Measurements from ENCODE around the gene CROCC2.

Gene CROCC2

DNA sequence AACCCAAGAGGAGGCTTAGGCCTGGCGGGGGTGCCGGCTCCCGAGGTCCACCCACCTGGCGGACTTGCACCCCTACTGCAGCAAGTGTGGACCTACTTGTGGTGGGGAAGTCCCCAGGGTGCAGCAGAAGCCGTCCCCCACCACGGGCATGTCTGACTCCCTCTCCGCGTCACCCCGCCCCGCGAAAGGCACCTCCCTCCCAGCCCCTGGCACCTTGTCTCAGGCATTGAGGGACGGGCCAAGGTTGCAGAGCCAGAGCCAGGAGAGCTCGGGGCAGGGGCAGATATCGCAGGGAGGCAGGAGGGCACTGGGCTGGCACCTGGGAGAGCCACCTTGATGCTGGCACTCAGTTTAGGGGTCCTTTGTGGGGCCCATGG is 19.0 kb downstream of the CROCC2 start:
- DNase-seq = no peak

DNA sequence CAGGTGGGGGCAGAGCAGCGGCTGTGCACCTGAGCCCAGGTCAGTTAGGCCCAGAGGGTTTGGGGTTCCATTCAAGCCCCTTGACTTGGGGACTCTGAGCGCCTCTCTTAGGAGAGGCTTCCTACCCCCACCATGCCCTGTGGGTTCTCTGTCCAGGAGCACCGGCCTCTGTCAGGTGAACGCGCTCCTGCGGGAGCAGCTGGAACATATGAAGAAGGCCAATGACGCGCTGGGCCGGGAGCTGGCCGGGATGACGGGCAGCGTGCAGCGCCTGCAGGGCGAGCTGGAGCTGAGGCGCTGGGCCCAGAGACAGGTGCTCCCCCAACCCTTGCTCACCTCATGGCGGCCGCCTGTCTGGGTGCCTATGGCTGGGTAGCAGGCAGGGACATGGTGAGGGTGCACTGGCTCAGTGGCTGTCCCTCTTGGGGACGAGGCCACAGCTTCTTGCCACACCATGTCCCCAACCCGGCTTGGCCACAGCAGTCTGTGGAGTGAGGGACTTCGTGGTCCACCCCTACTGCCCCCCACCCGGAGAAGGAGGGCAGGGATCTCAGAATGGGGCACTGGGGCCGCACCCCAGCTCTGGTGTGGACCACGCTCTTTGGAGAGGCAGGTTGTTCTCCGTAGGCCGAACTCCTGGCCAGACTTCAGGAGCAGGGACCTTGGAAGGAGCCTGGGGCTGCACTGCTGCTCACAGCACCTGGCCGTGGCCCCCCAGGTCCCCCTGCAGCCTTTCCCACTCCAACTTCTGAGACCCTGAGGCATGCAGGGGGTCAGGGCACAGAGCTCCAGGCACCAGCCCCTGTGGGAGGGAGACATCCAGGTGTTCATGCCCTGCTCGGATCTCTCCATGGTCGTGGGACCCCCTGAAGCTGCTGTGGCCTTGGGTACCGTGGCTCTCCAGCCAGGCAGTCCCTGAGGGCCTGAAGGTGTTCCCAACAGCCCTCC is 19.7 kb downstream of the CROCC2 start:
- DNase-seq = no peak

DNA sequence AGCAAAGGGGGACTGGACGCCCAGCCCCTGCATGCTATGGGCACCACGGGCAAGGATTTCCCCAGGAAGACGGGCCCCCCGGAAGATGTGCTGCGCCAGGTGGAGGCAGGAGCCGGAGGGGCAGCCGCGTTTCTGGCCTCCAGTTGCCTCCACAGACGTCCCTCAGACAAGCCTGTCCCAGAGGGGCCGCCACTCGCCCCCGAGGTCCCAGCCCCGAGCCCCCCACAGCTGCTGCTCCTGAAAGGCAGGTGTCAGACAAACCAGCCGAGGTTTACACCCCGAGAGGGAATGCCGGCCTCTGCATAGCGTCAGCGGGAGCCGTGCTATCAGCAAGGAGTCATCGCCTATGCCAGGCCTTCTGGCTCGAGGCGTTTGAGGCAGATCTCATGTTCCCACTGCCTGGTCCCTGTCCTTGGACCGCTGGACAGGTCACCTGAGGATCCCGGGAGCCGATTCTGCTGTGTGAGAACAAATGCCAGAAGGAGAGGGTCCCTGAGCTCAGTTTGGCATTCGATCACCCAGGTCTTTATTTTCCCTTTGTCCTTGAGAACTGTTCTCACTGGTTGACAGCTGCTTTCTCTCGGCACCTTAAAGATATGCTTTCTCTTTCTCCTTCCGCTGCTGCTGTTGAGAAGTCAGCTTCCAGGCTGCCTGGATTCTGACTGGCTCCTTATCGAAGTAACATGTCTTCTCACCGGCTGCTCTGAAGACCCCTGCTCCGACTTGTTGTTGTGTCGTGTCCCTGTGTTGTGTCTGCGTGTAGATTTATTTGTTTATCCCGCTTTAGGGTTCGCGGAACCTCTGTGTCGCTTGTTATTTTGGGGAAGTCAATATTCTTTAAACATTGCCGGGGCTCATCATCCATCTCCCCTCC is 20.6 kb downstream of the CROCC2 start:
- DNase-seq = no peak

DNA sequence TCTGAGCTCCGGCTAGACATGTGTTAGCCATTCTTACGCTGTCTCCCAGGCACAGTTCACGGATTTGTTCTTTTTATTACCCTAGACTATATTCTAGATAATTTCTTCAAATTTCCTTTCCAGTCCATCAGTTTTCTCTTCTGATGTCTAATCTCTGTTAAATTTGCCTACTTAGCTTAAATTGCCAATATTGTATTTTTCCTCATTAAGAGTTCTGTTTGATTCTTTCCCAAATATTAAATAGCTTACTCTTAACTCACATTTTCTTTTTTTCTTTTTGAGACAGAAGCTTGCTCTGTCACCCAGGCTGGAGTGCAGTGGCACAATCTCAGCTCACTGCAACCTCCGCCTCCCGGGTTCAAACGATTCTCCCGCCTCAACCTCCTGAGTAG is 21.2 kb downstream of the CROCC2 start:
- DNase-seq = no peak

DNA sequence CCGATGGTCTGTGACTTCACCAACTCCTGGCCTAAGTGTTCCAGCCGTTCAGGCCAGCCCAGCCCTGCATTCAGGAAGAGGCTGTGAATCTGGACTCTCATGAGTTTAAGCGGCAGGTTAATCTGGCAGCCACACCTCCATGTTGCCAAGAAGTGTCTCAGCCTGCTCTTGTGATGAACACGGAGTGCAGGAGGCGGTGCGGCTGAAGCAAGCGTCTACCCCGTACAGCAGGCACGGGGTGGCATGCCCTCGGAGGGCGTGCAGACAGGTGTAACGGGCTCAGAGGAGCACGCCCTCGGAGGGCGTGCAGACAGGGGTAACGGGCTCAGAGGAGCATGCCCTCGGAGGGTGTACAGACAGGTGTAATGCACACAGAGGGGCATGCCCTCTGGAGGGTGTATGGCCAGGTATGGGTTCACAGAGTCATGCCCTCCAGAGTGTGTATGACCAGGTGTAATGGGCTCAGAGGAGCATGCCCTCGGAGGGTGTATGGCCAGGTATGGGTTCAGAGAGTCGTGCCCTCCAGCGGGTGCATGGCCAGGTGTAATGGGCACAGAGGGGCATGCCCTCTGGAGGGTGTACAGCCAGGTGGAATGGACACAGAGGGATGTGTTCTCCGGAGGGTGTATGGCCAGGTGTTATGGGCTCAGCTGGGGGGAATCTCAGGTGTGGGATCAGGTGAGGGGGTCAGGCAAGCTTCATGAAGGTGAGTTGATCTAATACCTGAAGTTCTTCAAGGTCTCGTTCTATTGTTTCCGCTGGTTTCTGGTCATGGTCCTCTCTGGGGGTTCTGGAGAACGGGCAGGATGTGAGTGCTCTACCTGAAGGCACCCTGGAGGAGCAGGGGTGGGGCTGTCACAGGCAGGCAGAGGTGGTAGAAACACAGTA is 22.6 kb downstream of the CROCC2 start:
- DNase-seq = no peak

DNA sequence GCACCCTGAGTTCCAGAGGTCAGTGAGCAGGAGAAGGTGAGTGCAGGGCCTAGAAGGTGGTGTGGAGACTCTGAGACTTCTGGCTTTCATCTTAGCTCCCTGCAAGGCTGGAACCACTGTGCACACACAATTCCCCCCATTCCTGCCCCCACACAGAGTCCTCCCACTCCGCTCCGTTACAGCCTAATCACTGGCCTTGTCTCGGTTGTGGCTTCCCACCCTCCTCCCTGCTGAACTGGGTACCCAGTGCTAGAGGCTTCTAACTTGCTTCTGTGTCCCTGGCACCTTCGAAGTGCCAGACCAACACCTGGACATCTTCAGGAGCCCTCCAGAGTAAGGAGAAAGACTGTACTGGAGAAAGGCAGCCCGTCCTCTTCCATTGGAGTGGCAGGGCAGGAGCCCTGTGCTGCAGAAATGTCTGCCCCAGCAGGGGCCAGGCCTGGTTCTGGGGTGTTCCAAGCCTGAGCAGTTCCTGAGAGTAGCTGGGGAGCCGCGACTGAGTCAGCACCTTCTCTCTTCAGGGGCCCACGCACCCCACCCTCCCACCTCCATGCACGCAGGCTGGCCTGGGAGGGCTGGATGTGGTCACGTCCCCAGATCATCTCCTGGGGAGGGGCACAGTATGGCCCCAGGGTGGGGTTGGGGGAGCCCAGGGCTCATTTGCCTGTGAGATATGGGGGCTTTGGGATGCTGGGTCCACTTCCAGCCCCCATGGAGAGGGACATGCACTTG is 23.4 kb downstream of the CROCC2 start:
- no peak for DNase-seq

DNA sequence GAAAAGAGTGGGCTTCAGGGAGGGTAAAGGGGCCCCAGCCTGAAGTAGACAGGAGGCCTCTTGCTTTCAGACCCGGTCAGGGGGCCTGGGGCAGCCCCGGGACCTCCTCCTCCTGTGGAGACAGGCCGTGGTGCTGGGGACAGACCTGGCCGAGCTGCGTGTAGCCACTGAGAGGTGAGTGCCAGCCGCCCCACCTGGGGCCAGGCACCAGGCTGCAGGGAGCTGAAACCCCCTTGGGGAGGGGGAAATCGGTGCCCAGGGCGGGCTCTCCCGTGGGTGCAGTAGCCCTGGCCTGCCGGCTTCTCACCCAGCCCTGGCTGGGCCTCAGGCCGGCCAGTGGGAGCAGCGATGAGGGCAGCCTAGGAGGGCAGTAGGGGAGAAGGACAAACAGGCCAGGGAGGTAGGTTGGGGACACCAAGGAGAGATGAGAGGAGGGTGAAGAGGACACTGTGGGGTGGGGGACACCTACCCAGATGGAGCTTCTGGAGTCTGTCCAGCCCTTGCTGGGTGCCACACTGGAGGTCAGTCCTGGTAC is 24.0 kb downstream of the CROCC2 start:
- DNase-seq = no peak

DNA sequence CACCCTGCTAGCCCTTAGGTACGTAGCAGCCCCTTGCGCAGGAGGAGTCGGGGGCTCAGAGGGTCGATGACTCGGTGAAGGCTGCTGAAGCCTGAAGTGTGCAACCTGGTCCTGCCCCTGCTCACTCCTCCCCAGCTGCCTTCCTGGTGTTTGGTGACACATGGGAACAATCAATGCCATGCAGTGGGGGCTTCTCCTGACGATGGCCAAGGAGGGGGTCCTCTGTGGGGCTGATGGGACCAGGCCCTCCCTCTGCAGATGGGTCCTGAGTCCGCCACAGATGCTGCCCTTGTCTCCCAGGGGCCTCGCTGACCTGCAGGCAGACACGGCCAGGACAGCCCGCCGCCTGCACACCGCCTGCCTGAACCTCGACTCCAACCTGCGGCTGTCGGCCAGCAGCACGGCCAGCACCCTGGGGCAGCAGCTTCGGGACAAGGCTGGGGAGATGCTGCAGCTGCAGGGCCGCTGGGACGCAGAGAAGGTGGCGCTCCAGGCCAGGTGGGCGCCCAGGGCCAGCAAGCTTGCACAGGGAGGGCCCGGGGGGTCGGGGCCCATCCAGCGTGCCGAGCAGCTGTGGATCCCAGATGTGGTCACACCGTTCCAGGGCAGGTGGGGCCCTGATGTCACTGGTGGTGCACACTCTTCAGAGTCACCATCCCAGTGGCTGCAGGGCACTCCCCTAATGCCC is 24.6 kb downstream of the CROCC2 start:
- DNase-seq = no peak

DNA sequence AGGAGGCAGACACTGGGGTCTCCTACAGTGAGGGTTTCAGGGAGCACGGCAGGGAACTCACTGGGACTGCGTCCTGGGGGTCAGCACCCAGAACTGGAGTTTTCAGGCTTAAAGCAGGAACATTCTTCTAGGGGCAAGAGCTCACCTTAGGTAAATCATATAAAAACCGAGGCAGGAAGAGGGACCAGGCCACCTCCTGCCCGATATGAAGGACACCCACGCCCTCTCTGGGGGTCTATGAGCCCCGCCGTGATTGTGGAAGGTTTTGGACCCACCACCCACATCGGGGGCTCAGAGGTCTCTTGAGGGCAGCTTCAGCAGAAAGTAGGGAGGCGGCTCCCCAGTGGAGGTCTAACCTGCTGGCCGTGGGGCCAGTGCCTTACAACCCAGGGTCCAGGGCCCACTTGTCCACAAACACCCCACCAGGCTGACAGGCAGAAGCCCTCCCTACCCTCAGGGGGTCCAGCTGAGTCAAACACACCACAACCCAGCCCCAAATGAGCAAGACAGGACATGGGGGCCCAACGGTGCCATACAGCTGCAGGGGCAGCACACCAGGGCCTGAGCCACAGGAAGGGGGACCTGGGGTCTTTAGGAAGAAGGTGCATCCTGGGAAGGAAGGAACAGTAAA is 25.3 kb downstream of the CROCC2 start:
- no peak for DNase-seq

DNA sequence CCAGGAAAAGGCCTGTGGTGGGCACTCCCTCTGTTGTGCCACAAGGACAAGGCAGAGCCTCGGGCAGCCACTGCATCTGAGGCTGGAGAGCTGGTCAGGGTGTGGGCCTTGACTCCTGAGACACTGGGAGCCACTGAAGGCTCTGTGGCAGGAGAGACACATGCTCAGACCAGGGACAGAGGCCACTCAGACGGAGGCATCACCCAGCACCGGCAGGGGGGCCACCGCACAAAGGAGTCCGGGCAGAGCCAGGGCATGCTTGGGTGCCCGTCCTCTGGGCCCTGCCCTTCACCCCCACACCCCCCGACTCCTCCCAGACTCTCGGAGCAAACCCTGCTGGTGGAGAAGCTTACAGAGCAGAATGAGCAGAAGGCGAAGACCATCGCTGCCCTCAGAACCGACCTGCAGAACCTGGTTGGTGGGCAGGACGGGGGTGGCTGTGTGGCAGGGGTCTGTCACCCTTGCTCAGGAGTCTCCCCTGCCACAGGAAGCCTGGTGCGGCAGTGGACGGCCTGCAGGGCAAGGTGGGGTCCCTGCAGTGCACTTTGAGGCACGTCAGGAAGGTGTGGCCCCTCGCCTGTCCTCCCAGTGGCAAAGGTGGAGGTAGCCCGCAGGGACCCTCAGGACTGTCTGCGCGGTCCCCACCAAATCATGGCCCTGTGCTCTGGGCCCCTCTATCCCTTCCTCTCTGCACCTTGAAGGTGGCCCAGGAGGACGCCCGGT is 26.0 kb downstream of the CROCC2 start:
- DNase-seq = no peak

DNA sequence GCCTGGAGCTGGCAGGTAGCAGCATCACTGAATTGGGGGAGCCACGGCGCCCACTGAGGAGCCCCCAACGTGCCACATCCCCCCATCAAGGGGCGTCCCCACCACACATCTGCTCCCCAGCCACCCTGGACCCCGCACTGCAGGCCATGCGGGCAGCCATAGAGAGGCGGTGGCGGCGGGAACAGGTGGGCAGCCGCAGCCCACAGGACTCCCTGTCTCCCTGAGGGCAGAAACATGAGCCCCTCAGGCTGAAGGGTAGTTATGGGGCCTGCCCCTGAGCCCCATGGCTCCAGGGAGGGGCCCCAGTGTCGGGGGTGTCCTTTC is 26.6 kb downstream of the CROCC2 start:
- no peak for DNase-seq

DNA sequence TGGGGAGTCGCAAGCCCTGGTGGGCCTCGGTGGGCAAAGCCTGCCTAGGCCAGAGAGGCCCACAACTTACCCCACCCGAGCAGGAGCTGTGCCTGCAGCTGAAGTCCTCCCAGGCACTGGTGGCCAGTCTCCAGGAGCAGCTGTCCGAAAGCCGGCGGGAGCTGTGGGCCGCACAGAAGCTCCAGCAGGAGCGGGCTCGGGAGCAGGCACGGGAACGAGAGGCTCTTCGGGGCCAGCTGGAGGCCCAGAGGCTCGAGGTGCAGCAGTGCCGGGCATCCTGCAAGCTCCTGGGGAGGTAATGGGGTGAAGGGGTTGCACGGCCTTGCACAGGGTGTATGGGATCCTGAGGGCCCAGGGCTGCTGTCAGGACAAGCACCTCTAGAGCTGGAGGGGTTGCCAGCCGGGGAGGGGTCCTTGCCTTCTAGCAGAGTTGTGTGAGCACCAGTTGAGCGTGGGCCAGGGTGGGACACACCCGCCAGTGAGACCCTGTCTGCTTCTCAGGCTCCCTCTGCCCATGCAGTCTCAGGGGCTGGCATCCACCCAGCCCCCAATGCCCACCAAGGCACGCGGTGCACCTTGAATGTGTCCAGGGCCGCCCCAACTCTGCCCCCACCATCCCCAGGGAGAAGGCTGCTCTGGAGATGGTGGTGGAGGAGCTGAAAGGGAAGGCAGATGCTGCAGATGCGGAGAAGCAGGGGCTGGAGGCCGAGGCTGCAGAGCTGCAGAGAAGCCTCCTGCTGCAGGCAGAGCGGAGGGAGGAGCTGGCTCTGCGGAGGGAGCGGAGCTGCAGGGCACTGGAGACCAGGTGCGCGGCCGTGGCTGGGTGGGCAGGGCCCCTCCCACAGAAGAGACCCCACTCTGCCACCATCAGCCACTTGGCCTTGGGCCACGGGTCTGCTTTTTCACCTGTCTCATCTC is 27.2 kb downstream of the CROCC2 start:
- DNase-seq = no peak

DNA sequence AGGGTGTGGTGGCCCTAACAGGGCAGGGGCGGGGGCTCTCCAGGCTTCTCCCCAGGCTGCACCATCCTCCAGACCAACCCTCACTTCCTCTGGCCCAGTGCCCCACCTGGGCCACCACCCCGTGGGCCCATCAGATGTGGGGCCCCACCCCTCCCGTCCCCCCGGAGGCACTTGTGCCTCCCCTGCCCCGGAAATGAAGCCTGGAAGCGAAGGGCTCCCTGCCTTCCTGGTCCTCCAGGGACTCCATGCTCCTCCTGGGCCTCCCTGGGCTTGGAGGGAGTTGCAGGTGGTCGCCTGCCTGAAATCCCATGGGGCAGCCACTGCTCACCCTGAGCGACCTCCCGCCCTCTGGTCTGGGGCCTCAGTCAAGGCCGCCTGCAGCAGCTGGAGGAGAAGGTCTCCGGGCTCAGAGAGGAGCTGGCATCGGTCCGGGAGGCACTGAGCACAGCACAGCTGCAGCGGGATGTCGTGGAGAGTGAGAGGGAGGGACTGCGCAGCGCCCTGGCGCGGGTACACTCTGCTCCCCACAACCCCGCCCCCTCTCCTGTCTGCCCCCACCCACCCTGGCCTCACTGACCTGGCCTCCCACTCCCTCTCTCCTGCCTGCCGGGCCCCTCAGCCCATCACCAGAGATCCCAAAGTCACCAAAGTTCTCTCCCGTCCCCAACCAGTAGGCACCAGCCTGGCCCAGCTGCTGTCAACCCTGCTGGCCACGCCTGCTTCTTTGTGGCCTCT is 28.0 kb downstream of the CROCC2 start:
- DNase-seq = no peak

DNA sequence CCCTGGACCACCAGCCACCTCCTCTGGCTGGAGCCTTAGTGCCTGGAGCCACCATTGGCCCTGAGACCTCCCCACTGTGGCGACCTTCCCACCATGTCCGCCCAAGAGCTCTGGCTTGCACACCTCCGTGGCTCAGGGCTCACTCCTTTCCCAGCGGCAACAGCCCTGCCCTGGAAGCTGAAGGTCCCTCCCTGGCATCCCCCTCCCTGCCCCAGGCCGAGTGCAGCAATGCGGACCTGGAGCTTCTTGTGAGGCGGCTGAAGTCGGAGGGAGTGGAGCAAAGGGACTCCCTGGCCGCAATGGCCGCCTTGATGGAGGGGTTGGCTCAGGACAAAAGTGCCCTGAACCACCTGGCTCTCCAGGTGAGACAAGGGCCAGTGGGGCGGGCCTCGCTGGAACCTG is 28.6 kb downstream of the CROCC2 start:
- no peak for DNase-seq

DNA sequence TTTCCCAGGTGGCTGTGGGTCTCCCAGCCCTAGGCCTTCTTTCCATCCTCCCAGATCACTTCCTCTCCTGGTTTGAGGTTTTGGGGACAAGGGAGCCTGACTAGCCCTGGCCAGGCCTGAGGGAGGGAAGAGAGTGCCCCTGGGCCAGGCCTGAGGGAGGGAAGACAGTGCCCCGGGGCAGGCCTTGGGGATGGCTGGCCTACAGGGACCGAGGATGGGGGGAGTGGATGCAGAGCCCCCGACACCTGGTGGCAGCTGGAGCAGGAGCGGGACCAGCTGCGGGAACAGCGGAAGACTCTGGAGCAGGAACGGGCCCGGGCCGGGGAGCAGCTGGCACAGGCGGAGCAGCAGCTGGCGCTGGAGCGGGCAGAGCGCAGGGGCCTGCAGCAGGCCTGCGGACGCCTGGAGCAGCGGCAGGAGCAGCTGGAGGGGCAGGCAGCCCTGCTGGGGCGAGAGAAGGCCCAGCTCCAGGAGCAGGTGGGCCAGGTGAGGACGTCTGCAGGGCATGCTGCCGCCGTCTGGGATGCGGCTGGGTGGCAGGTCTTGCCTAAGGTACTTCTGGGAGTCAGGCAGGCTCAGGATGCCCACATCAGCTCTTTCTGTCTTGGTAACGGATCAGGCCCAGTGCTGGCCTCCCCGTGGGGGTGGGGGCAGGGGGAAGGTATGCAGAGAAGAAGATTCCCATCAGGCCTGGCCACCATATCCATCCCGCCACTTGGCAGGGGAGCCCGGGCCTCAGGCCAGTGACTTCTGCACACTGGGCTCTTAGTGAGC is 29.2 kb downstream of the CROCC2 start:
- no peak for DNase-seq

DNA sequence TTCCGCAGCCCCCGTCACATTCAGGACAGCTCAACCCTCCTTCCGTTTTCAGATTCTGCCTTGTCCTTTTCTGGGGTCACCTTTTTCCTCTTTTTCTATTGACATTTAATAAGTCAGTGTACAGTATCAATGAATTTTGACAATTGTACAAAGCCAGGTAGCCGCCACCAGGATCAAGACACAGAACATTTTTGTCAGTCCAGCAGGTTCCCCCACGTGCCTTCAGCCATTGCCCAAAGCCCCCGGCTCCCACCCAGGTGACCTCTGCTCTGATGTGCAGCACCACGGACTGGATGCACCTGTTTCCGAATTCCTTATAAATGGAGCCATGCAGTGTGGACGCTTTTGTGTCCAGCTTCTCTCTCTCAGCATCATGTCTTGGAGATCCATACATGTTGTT is 30.0 kb downstream of the CROCC2 start:
- DNase-seq = no peak

DNA sequence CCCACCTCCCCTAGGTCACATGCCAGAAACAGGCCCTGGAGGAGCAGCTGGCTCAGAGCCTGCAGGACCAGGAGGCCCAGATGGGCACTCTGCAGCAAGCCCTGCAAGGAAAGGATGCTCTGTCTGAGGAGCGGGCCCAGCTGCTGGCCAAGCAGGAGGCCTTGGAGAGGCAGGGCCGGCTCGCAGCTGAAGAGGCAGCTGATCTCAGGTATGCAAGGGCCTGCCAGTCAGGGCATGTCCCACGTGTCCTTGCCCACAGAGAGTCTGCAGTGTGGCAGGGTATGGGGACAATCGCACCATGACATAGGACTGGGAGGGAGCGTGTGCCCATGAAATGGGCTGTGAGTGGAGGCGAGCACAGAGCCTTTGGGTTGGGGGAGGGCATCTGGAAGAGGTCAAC is 39.9 kb downstream of the CROCC2 start:
- DNase-seq = no peak

DNA sequence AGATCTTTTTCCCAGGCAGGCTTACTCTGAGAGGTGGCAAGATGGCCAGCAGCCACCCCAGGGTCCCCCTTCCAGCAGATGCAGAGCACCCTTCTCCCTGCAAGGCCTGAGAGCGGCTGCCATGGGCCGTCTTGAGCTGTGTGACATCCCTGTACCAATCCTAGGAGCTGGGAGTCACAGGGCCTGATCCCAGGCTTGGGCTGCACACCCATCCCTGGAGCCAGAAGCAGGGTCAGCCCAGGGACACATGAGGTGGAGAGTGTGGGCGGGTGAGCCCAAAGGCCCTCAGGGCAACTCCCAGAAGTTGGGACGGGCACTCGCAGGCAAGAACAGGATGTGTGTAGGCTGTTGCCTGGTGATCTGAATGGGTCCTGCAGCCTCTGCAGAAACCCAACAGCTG is 40.5 kb downstream of the CROCC2 start:
- DNase-seq = no peak

All from KG1 (cell line).